ENCODE data around the gene MICAL3.

The MICAL3 gene

GRCh38 chr22:17949642-17950473 is 74.5 kb downstream of the MICAL3 start:
- Mint-ChIP-seq H3K4me3 (no peak overlapping the region), H3K27me3 (no peaks in the 10 kb centered on the region), H3K4me1 (peaks cover 72 to 96% of the 10 kb centered on the region in 2 donors), H3K9me3 (no peaks in the 10 kb centered on the region), H3K27ac (peak overlapping the region; percentile 61), H3K36me3 (peaks cover 23 to 48% of the 10 kb centered on the region in 2 donors)
- DNase-seq (no peak), ATAC-seq (replicated peaks) (no peak)

- DNase-seq: no peak
- no peak for ATAC-seq (replicated peaks)
These were observed 76.3 kb downstream of the MICAL3 start for GRCh38 chr22:17948101-17948500.

GRCh38 chr22:17946662-17947367 is 77.5 kb downstream of the MICAL3 start:
- peak in 1 of 2 donors; percentile 7 for ATAC-seq (replicated peaks)
- Mint-ChIP-seq H3K4me1 (peaks cover 81 to 96% of the 10 kb centered on the region in 2 donors), H3K9me3 (no peaks in the 10 kb centered on the region), H3K4me3 (peak overlapping the region; percentile 52 to 53), H3K36me3 (peaks cover 13 to 39% of the 10 kb centered on the region in 2 donors), H3K27ac (peak overlapping the region; percentile 52), H3K27me3 (no peaks in the 10 kb centered on the region)
- DNase-seq: no peak

More at GRCh38 chr22:17948101-17948500, 76.3 kb downstream of the MICAL3 start:
- Mint-ChIP-seq H3K27me3 (no peaks in the 10 kb centered on the region), H3K9me3 (no peaks in the 10 kb centered on the region), H3K36me3 (peaks cover 19 to 39% of the 10 kb centered on the region in 2 donors), H3K4me1 (peaks cover 77 to 96% of the 10 kb centered on the region in 2 donors), H3K4me3 (no peak overlapping the region), H3K27ac (peak overlapping the region; percentile 42)

- ATAC-seq (replicated peaks): peak; percentile 57 to 65
- H3K27ac Mint-ChIP-seq: peak overlapping the region; percentile 52
These were observed 78.3 kb downstream of the MICAL3 start for GRCh38 chr22:17945888-17946648.

GRCh38 chr22:17945156-17945887 is 79.0 kb downstream of the MICAL3 start:
- no peaks in the 10 kb centered on the region for H3K27me3 Mint-ChIP-seq
- DNase-seq (no peak), ATAC-seq (replicated peaks) (no peak)
- peaks cover 85 to 96% of the 10 kb centered on the region in 2 donors for H3K4me1 Mint-ChIP-seq
- H3K9me3 Mint-ChIP-seq: no peaks in the 10 kb centered on the region
- no peak overlapping the region for H3K4me3 Mint-ChIP-seq
- H3K27ac Mint-ChIP-seq: peak overlapping the region; percentile 52
- peaks cover 12 to 43% of the 10 kb centered on the region in 2 donors for H3K36me3 Mint-ChIP-seq

More at GRCh38 chr22:17945888-17946648, 78.3 kb downstream of the MICAL3 start:
- Mint-ChIP-seq H3K36me3 (peaks cover 14 to 44% of the 10 kb centered on the region in 2 donors), H3K27me3 (no peaks in the 10 kb centered on the region), H3K9me3 (no peaks in the 10 kb centered on the region), H3K4me1 (peaks cover 84 to 96% of the 10 kb centered on the region in 2 donors), H3K4me3 (peak overlapping the region in 1 of 2 donors; percentile 14)
- DNase-seq: no peak

- ATAC-seq (replicated peaks) (no peak), DNase-seq (no peak)
- Mint-ChIP-seq H3K4me1 (peaks cover 84 to 96% of the 10 kb centered on the region in 2 donors), H3K27me3 (no peaks in the 10 kb centered on the region), H3K27ac (peak overlapping the region; percentile 77), H3K36me3 (peaks cover 9 to 38% of the 10 kb centered on the region in 2 donors), H3K9me3 (no peaks in the 10 kb centered on the region), H3K4me3 (no peak overlapping the region)
These were observed 80.1 kb downstream of the MICAL3 start for GRCh38 chr22:17944256-17944655.

- H3K36me3 Mint-ChIP-seq: peaks cover 9 to 38% of the 10 kb centered on the region in 2 donors
- H3K4me1 Mint-ChIP-seq: peaks cover 88 to 100% of the 10 kb centered on the region in 2 donors
- ATAC-seq (replicated peaks): no peak
- peak overlapping the region in 1 of 2 donors; percentile 45 for H3K4me3 Mint-ChIP-seq
- no peaks in the 10 kb centered on the region for H3K27me3 Mint-ChIP-seq
- peak overlapping the region; percentile 77 for H3K27ac Mint-ChIP-seq
- no peaks in the 10 kb centered on the region for H3K9me3 Mint-ChIP-seq
- DNase-seq: no peak
These were observed 80.7 kb downstream of the MICAL3 start for GRCh38 chr22:17943533-17944249.

- DNase-seq (no peak), ATAC-seq (replicated peaks) (no peak)
- Mint-ChIP-seq H3K27ac (peak overlapping the region; percentile 83), H3K4me1 (peaks cover 81 to 94% of the 10 kb centered on the region in 2 donors), H3K4me3 (peak overlapping the region in 1 of 2 donors; percentile 45), H3K36me3 (peaks cover 9 to 32% of the 10 kb centered on the region in 2 donors), H3K9me3 (no peaks in the 10 kb centered on the region), H3K27me3 (no peaks in the 10 kb centered on the region)
These were observed 81.6 kb downstream of the MICAL3 start for GRCh38 chr22:17942721-17943120.

- Mint-ChIP-seq H3K27me3 (no peaks in the 10 kb centered on the region), H3K36me3 (peaks cover 16 to 39% of the 10 kb centered on the region in 2 donors), H3K4me1 (peaks cover 77 to 92% of the 10 kb centered on the region in 2 donors), H3K9me3 (no peaks in the 10 kb centered on the region), H3K4me3 (no peak overlapping the region), H3K27ac (peak overlapping the region; percentile 60)
- DNase-seq: no peak
- peak; percentile 53 to 63 for ATAC-seq (replicated peaks)
These were observed 82.6 kb downstream of the MICAL3 start for GRCh38 chr22:17941471-17942406.

GRCh38 chr22:17939579-17939978 is 84.8 kb downstream of the MICAL3 start:
- DNase-seq (no peak), ATAC-seq (replicated peaks) (no peak)
- Mint-ChIP-seq H3K4me3 (no peak overlapping the region), H3K27me3 (no peaks in the 10 kb centered on the region), H3K4me1 (peaks cover 70 to 85% of the 10 kb centered on the region in 2 donors), H3K9me3 (no peaks in the 10 kb centered on the region), H3K27ac (no peak overlapping the region), H3K36me3 (peaks cover 18 to 48% of the 10 kb centered on the region in 2 donors)

- H3K27ac Mint-ChIP-seq: peak overlapping the region; percentile 56
- peaks cover 69 to 85% of the 10 kb centered on the region in 2 donors for H3K4me1 Mint-ChIP-seq
- peaks cover 18 to 48% of the 10 kb centered on the region in 2 donors for H3K36me3 Mint-ChIP-seq
- H3K9me3 Mint-ChIP-seq: no peaks in the 10 kb centered on the region
- no peaks in the 10 kb centered on the region for H3K27me3 Mint-ChIP-seq
- DNase-seq: no peak
- no peak overlapping the region for H3K4me3 Mint-ChIP-seq
- peak in 1 of 2 donors; percentile 48 for ATAC-seq (replicated peaks)
These were observed 85.3 kb downstream of the MICAL3 start for GRCh38 chr22:17939011-17939410.

GRCh38 chr22:17938484-17938924 is 85.9 kb downstream of the MICAL3 start:
- DNase-seq: no peak
- no peaks in the 10 kb centered on the region for H3K9me3 Mint-ChIP-seq
- H3K27ac Mint-ChIP-seq: peak overlapping the region; percentile 56
- ATAC-seq (replicated peaks): no peak
- H3K4me1 Mint-ChIP-seq: peaks cover 70 to 85% of the 10 kb centered on the region in 2 donors
- H3K4me3 Mint-ChIP-seq: no peak overlapping the region
- H3K36me3 Mint-ChIP-seq: peaks cover 18 to 53% of the 10 kb centered on the region in 2 donors
- no peaks in the 10 kb centered on the region for H3K27me3 Mint-ChIP-seq

Data from stimulated activated naive B cell treated with anti-CD40 and anti-IgM and Interleukin-4, amounts not matched to agents 10 μg/mL and 1 μg/mL and 100 μg/mL, for 72 hours (primary cell).